ENCODE data around the gene NEO1.

- TF ChIP-seq, protein P1, sequence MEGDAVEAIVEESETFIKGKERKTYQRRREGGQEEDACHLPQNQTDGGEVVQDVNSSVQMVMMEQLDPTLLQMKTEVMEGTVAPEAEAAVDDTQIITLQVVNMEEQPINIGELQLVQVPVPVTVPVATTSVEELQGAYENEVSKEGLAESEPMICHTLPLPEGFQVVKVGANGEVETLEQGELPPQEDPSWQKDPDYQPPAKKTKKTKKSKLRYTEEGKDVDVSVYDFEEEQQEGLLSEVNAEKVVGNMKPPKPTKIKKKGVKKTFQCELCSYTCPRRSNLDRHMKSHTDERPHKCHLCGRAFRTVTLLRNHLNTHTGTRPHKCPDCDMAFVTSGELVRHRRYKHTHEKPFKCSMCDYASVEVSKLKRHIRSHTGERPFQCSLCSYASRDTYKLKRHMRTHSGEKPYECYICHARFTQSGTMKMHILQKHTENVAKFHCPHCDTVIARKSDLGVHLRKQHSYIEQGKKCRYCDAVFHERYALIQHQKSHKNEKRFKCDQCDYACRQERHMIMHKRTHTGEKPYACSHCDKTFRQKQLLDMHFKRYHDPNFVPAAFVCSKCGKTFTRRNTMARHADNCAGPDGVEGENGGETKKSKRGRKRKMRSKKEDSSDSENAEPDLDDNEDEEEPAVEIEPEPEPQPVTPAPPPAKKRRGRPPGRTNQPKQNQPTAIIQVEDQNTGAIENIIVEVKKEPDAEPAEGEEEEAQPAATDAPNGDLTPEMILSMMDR (IDR thresholded peaks at IDR 0.05): no peak
- TF ChIP-seq POLR2A (IDR thresholded peaks at IDR 0.05): no peak
These were observed 280.7 kb downstream of the NEO1 start for GRCh38 chr15:73333001-73333400.
